Spinal cord (tissue), 10 donors: ENCODE results near the gene TMEM165. TPM values are rescaled to one million over a fixed set of nuclear protein-coding genes. Genes with fewer than 3 reads are reported as not detected.

Experiments used
- DNase-seq, 6 donors: peaks; one replicate each; pipeline versions ENCODE4 v3.0.0 to v3.0.0-alpha.2; 2013 to 2015; ENCODE audit warnings: low spot score in 6 of 6, low read depth in 4 of 6
- H3K27ac ChIP-seq: one replicate; pipeline ENCODE4 v1.5.1; 2013; ENCODE audit warnings: low read depth, low read length, control low read depth
- H3K27me3 ChIP-seq: one replicate; pipeline ENCODE4 v1.6.1; 2013; ENCODE audit warnings: low read length; ENCODE audit not compliant: control insufficient read depth, insufficient read depth
- H3K36me3 ChIP-seq: one replicate; pipeline ENCODE4 v1.6.1; 2013; ENCODE audit warnings: low read length; ENCODE audit not compliant: control insufficient read depth, insufficient read depth
- H3K4me1 ChIP-seq: one replicate; pipeline ENCODE4 v1.6.1; 2013; ENCODE audit warnings: low read length; ENCODE audit not compliant: control insufficient read depth, insufficient read depth
- H3K4me3 ChIP-seq: one replicate; pipeline ENCODE4 v1.5.1; 2013; ENCODE audit warnings: low read depth, low read length, control low read depth
- H3K9me3 ChIP-seq: one replicate; pipeline ENCODE4 v1.6.1; 2013; ENCODE audit warnings: low read length; ENCODE audit not compliant: control insufficient read depth, insufficient read depth
- WGBS: methylation state at CpG from one replicate; pipeline ENCODE4 v1.1.5; 2013; ENCODE audit warnings: missing lambda C conversion rate; ENCODE audit not compliant: insufficient coverage; 5-methylcytosine and 5-hydroxymethylcytosine counted together
- polyA plus RNA-seq, 2 donors: library from polyadenylated mRNA; unstranded; fragments of 120-200 nt; gene quantifications; one replicate each; pipeline ENCODE4 v1.2.1, GENCODE V29; 2013; ENCODE audit not compliant: insufficient read length in 2 of 2
- total RNA-seq, 2 donors: library from RNA; depleted of rRNA in 1 of 2; stranded (reverse); fragments of 120-200 nt in 1 of 2; fragments of >200 nt in 1 of 2; gene quantifications; one replicate each; pipeline versions ENCODE4 v1.2.3 to v1.2.4, GENCODE V29; 2013 to 2014
- donor health status: healthy.

The TMEM165 gene
- total and polyA plus RNA-seq, 4 donors = 63.7 to 86.1 (median 74.9) TPM

- H3K36me3 ChIP-seq = peaks cover 12% of the 10 kb centered on the region
- no peaks in the 10 kb centered on the region for H3K27me3 ChIP-seq
- WGBS = 43% methylated on average over 1 of the region's 2 CpGs
- peak in 3 of 6 donors; percentile 2 to 38 (median 36) for DNase-seq
- no peaks in the 10 kb centered on the region for H3K4me1 ChIP-seq
- no peaks in the 10 kb centered on the region for H3K9me3 ChIP-seq
- no peak overlapping the region for H3K27ac ChIP-seq
- no peak overlapping the region for H3K4me3 ChIP-seq
Measured at GRCh38 chr4:55444827-55445226, 49.1 kb downstream of the TMEM165 start.

GRCh38 chr4:55445921-55446577 lies 50.3 kb downstream of the TMEM165 start:
- H3K4me3 ChIP-seq = no peak overlapping the region
- H3K9me3 ChIP-seq = no peaks in the 10 kb centered on the region
- peaks cover 12% of the 10 kb centered on the region for H3K36me3 ChIP-seq
- DNase-seq = no peak
- H3K27ac ChIP-seq = no peak overlapping the region
- H3K27me3 ChIP-seq = no peaks in the 10 kb centered on the region
- no CpG with 5 or more reads among the region's 2 CpGs for WGBS
- H3K4me1 ChIP-seq = no peaks in the 10 kb centered on the region

GRCh38 chr4:55446578-55446922 lies 50.8 kb downstream of the TMEM165 start:
- WGBS = no CpG with 5 or more reads among the region's 1 CpG
- no peaks in the 10 kb centered on the region for H3K4me1 ChIP-seq

GRCh38 chr4:55447108-55447708 lies 51.5 kb downstream of the TMEM165 start:
- DNase-seq = no peak
- H3K27ac ChIP-seq = no peak overlapping the region
- no peaks in the 10 kb centered on the region for H3K27me3 ChIP-seq
- H3K4me1 ChIP-seq = no peaks in the 10 kb centered on the region
- no peak overlapping the region for H3K4me3 ChIP-seq
- no peaks in the 10 kb centered on the region for H3K9me3 ChIP-seq
- peaks cover 12% of the 10 kb centered on the region for H3K36me3 ChIP-seq
- WGBS = no CpG with 5 or more reads among the region's 9 CpGs

More at GRCh38 chr4:55446578-55446922, 50.8 kb downstream of the TMEM165 start:
- H3K4me3 ChIP-seq = no peak overlapping the region
- no peak for DNase-seq
- no peak overlapping the region for H3K27ac ChIP-seq
- H3K9me3 ChIP-seq = no peaks in the 10 kb centered on the region
- no peaks in the 10 kb centered on the region for H3K27me3 ChIP-seq
- H3K36me3 ChIP-seq = peaks cover 12% of the 10 kb centered on the region

- H3K4me1 ChIP-seq = no peaks in the 10 kb centered on the region
- peak in 4 of 6 donors; percentile 18 to 46 (median 32) for DNase-seq
- H3K27ac ChIP-seq = no peak overlapping the region
- H3K27me3 ChIP-seq = no peaks in the 10 kb centered on the region
- H3K4me3 ChIP-seq = no peak overlapping the region
- H3K9me3 ChIP-seq = no peaks in the 10 kb centered on the region
- peaks cover 12% of the 10 kb centered on the region for H3K36me3 ChIP-seq
- WGBS = no CpG with 5 or more reads among the region's 1 CpG
Measured at GRCh38 chr4:55447831-55448230, 52.1 kb downstream of the TMEM165 start.

GRCh38 chr4:55450566-55450965 lies 54.8 kb downstream of the TMEM165 start:
- no peaks in the 10 kb centered on the region for H3K9me3 ChIP-seq
- no peak for DNase-seq
- WGBS = 91% methylated on average over 3 of the region's 8 CpGs

GRCh38 chr4:55458164-55458563 lies 62.4 kb downstream of the TMEM165 start:
- Histone ChIP-seq H3K4me1 (no peaks in the 10 kb centered on the region), H3K36me3 (peaks cover 7% of the 10 kb centered on the region), H3K4me3 (no peak overlapping the region), H3K27ac (no peak overlapping the region), H3K9me3 (no peaks in the 10 kb centered on the region), H3K27me3 (no peaks in the 10 kb centered on the region)
- WGBS = 100% methylated on average over 2 of the region's 5 CpGs
- no peak for DNase-seq

More at GRCh38 chr4:55450566-55450965, 54.8 kb downstream of the TMEM165 start:
- Histone ChIP-seq H3K36me3 (peaks cover 12% of the 10 kb centered on the region), H3K4me3 (no peak overlapping the region), H3K4me1 (no peaks in the 10 kb centered on the region), H3K27me3 (no peaks in the 10 kb centered on the region), H3K27ac (no peak overlapping the region)

GRCh38 chr4:55458611-55459010 lies 62.9 kb downstream of the TMEM165 start:
- Histone ChIP-seq H3K4me3 (no peak overlapping the region), H3K36me3 (peaks cover 7% of the 10 kb centered on the region), H3K9me3 (no peaks in the 10 kb centered on the region), H3K27me3 (no peaks in the 10 kb centered on the region), H3K27ac (no peak overlapping the region), H3K4me1 (no peaks in the 10 kb centered on the region)
- no peak for DNase-seq
- WGBS = no CpG with 5 or more reads among the region's 2 CpGs

GRCh38 chr4:55466001-55466400 lies 70.2 kb downstream of the TMEM165 start:
- no peaks in the 10 kb centered on the region for H3K4me1 ChIP-seq
- H3K36me3 ChIP-seq = peaks cover 6% of the 10 kb centered on the region
- no peaks in the 10 kb centered on the region for H3K27me3 ChIP-seq
- 100% methylated on average over 2 of the region's 3 CpGs for WGBS
- H3K9me3 ChIP-seq = no peaks in the 10 kb centered on the region
- DNase-seq = no peak
- no peak overlapping the region for H3K27ac ChIP-seq
- H3K4me3 ChIP-seq = no peak overlapping the region

- WGBS = no CpG with 5 or more reads among the region's 2 CpGs
- Histone ChIP-seq H3K27ac (no peak overlapping the region), H3K4me1 (no peaks in the 10 kb centered on the region), H3K4me3 (no peak overlapping the region), H3K27me3 (no peaks in the 10 kb centered on the region), H3K36me3 (peaks cover 9% of the 10 kb centered on the region), H3K9me3 (no peaks in the 10 kb centered on the region)
- no peak for DNase-seq
Measured at GRCh38 chr4:55468724-55469123, 73.0 kb downstream of the TMEM165 start.
